Psoas muscle (tissue), 8 donors: ENCODE data around the gene CNPY1. TPM values are rescaled to one million over a fixed set of nuclear protein-coding genes. Genes with fewer than 3 reads are reported as not detected.

ENCODE experiments used
- ATAC-seq, 4 donors: fragments of 200-7000 bp; cut with Tn5 transposase; one replicate each; pipeline ENCODE4 v1.9.1; 2020; ENCODE audit warnings: moderate library complexity in 3 of 4, mild to moderate bottlenecking in 2 of 4
- DNase-seq, 2 donors: peaks; one replicate each; pipeline ENCODE4 v3.0.0-alpha.2; 2020
- H3K27ac ChIP-seq: fragments of 200-600 bp; one replicate; pipeline ENCODE4 v1.8.0; 2022
- H3K27me3 ChIP-seq, 3 donors: fragments of 200-600 bp in 1 of 3; one replicate each; pipeline versions ENCODE4 v1.6.1 to v1.8.0; 2013 to 2022; ENCODE audit warnings: low read length in 2 of 3, mild to moderate bottlenecking in 2 of 3, moderate library complexity in 1 of 3; ENCODE audit not compliant: insufficient read depth in 3 of 3
- H3K36me3 ChIP-seq, 2 donors: fragments of 200-600 bp in 1 of 2; one replicate each; pipeline versions ENCODE4 v1.6.1 to v1.8.0; 2013 to 2022; ENCODE audit warnings: low read depth in 1 of 2, mild to moderate bottlenecking in 1 of 2, moderate library complexity in 1 of 2; ENCODE audit not compliant: insufficient read depth in 1 of 2
- H3K4me1 ChIP-seq: fragments of 200-600 bp; one replicate; pipeline ENCODE4 v1.8.0; 2022
- H3K4me3 ChIP-seq: fragments of 200-600 bp; one replicate; pipeline ENCODE4 v1.8.0; 2022; ENCODE audit warnings: mild to moderate bottlenecking
- H3K9me3 ChIP-seq: fragments of 200-600 bp; one replicate; pipeline ENCODE4 v1.8.0; 2022
- CTCF ChIP-seq: fragments of 200-600 bp; IDR thresholded peaks from one replicate; pipeline ENCODE4 v1.8.0; 2022; ENCODE audit warnings: antibody characterized with exemption
- WGBS, 3 donors: extraction: QIAGEN DNeasy Blood & Tissue Kit; methylation state at CpG; one replicate each; pipeline versions ENCODE4 v1.1.6 to v1.1.7; 2013; 5-methylcytosine and 5-hydroxymethylcytosine counted together
- intact Hi-C, 2 donors: fragments of 100-400 bp; cut with DNase I; formaldehyde crosslinking; loops; one replicate each; pipeline versions ENCODE4 v1.11.0 to v1.14.2; 2022
- polyA plus RNA-seq, 3 donors: library from polyadenylated mRNA; stranded (reverse); fragments of 200-250 nt; gene quantifications; one replicate each; pipeline ENCODE4 v1.2.3, GENCODE V29; 2013
- total RNA-seq, 4 donors: library from RNA; stranded (reverse); fragmentation: NEBNext Ultra II Directional in 2 of 4; extraction: Animal tissue kit (Norgen Biotek cat#: 25700) in 2 of 4; gene quantifications; one replicate each; pipeline versions ENCODE4 v1.2.1 to v1.2.4, GENCODE V29; 2021 to 2023
- donor health status: healthy with polysubstance abuse.
- donor health status: DM: no; HTN: no; CAD: no; lungs with moderate emphysema.
- donor health status: Bipolar disorder and iron deficiency.
- donor health status: healthy.
- donor health status: DM: yes; HTN: yes; CAD: no.
- donor health status: DM: no; HTN: no; CAD: no.
- donor health status: DM: no; HTN: no; CAD: no.
- donor health status: DM: yes; HTN: yes; CAD: no.

The CNPY1 gene
- total and polyA plus RNA-seq, 7 donors: not detected

DNA sequence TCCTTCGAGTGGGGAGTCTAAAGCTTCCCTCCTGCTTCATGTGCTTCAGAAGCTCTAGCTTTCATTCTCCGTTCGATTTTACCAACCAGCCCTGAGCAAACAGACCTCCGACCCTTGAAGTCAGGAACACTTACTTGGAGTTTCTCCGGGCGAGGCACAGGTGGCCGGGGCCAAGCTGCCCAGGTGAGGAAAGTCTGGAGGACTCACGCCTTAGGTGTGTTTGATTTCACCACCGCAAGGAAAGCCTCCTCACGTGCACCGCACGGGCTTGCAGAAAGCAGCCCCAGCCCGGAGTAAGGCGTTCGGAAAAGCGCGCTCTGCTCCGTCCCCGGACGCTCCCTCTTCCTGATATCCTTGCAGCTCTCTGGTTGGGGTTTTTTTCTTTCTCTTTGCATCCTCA lies 30.1 kb upstream of the CNPY1 start:
- WGBS, 3 donors: 70 to 81% (median 70%) methylated on average over 20 of the region's 20 CpGs
- Histone ChIP-seq H3K4me1 (no peaks in the 10 kb centered on the region), H3K9me3 (no peaks in the 10 kb centered on the region), H3K36me3 (no peaks in the 10 kb centered on the region), H3K4me3 (no peak overlapping the region), H3K27ac (no peak overlapping the region), H3K27me3 (peaks cover 0 to 7% (median 0%) of the 10 kb centered on the region in 3 donors)
- intact Hi-C loops: no loop called here
- ATAC-seq: no peak
- no peak for DNase-seq
- TF ChIP-seq CTCF: no peak

GRCh38 chr7:155574556-155575290 lies 28.4 kb upstream of the CNPY1 start:
- no peak overlapping the region for H3K27ac ChIP-seq
- WGBS, 3 donors: 70 to 77% (median 72%) methylated on average over 10 of the region's 10 CpGs
- no peak for ATAC-seq
- H3K4me1 ChIP-seq: no peaks in the 10 kb centered on the region
- H3K9me3 ChIP-seq: no peaks in the 10 kb centered on the region
- TF ChIP-seq CTCF: no peak
- peaks cover 0 to 5% (median 2%) of the 10 kb centered on the region in 3 donors for H3K27me3 ChIP-seq
- H3K36me3 ChIP-seq: no peaks in the 10 kb centered on the region
- H3K4me3 ChIP-seq: no peak overlapping the region
- DNase-seq: peak in 1 of 2 donors; percentile 7
- intact Hi-C loops: no loop called here

GRCh38 chr7:155571581-155572345 lies 25.4 kb upstream of the CNPY1 start:
- intact Hi-C loops: no loop called here
- TF ChIP-seq CTCF: no peak
- Histone ChIP-seq H3K36me3 (no peaks in the 10 kb centered on the region), H3K4me3 (no peak overlapping the region), H3K9me3 (no peaks in the 10 kb centered on the region), H3K27me3 (peaks cover 0 to 5% (median 4%) of the 10 kb centered on the region in 3 donors), H3K27ac (no peak overlapping the region), H3K4me1 (no peaks in the 10 kb centered on the region)
- DNase-seq: peak in 1 of 2 donors; percentile 18
- WGBS, 3 donors: 56 to 62% (median 57%) methylated on average over 11 of the region's 11 CpGs
- ATAC-seq: no peak

DNA sequence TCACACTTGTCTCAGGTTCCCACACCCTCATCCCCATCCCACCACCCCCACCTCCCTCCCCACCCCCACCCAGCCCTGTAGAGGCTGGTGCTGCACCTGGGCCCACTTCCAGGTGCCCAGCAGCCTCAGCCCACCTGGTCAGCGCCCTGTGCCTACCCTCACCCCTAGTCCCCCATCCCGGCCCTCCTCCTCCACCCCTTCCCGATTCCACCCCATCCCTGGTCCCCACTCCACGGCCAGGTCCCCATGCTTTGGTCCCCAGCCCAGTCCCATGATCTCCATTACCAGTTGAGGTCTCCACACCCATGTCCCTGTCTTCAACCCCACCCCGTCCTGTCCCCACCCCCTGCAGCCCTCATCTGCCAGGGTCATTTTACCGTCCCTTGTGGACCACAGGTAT lies 24.6 kb upstream of the CNPY1 start:
- no peak for TF ChIP-seq CTCF
- Histone ChIP-seq H3K4me1 (no peaks in the 10 kb centered on the region), H3K36me3 (no peaks in the 10 kb centered on the region), H3K4me3 (no peak overlapping the region), H3K27me3 (peaks cover 0 to 5% (median 4%) of the 10 kb centered on the region in 3 donors), H3K27ac (no peak overlapping the region), H3K9me3 (no peaks in the 10 kb centered on the region)
- intact Hi-C loops: no loop called here
- WGBS, 3 donors: 87 to 96% (median 92%) methylated on average over 6 of the region's 6 CpGs
- peak in 1 of 2 donors; percentile 19 for DNase-seq
- no peak for ATAC-seq
